MM.1S (cell line): ENCODE data around the gene TBC1D23.
"Not testable (repeated sequence)": the region's sequence is repeated elsewhere in the genome, so short reads cannot be mapped to it uniquely, and the experiment has no call there.

ENCODE experiments used
- DNase-seq: peaks from one replicate; pipeline ENCODE4 v3.0.0-alpha.2; 2015
- H2AFZ ChIP-seq: fragments of 300-600 bp; sonication (generic); 2 replicates; pipeline ENCODE4 v1.6.0; 2016; ENCODE audit warnings: antibody characterized with exemption, low read length
- H3F3A ChIP-seq: fragments of 300-600 bp; sonication (generic); 2 replicates; pipeline ENCODE4 v1.6.1; 2016; ENCODE audit warnings: mild to moderate bottlenecking, antibody characterized with exemption, low read length, moderate library complexity, mixed read lengths; ENCODE audit not compliant: insufficient read depth
- H3K27ac ChIP-seq: fragments of 300-600 bp; sonication (generic); 2 replicates; pipeline ENCODE4 v1.5.1; 2016; ENCODE audit warnings: mild to moderate bottlenecking, low read length
- H3K27me3 ChIP-seq: fragments of 300-600 bp; sonication (generic); replicated peaks from 2 replicates; pipeline ENCODE4 v1.6.0; 2016; ENCODE audit warnings: low read length; ENCODE audit not compliant: insufficient read depth
- H3K36me3 ChIP-seq: fragments of 300-600 bp; sonication (generic); replicated peaks from 2 replicates; pipeline ENCODE4 v1.6.1; 2016; ENCODE audit warnings: mild to moderate bottlenecking, low read length, mixed read lengths; ENCODE audit not compliant: insufficient read depth
- H3K4me1 ChIP-seq: fragments of 300-600 bp; sonication (generic); 2 replicates; pipeline ENCODE4 v1.6.1; 2016; ENCODE audit warnings: low read length, mixed read lengths
- H3K4me2 ChIP-seq: fragments of 300-600 bp; sonication (generic); 2 replicates; pipeline ENCODE4 v1.6.0; 2016; ENCODE audit warnings: low read depth, low read length
- H3K4me3 ChIP-seq: fragments of 300-600 bp; sonication (generic); 2 replicates; pipeline ENCODE4 v1.5.1; 2016; ENCODE audit warnings: low read length, mixed read lengths
- H3K79me2 ChIP-seq: fragments of 300-600 bp; sonication (generic); 2 replicates; pipeline ENCODE4 v1.6.1; 2016; ENCODE audit warnings: mixed run types, low read length, mixed read lengths
- H3K9ac ChIP-seq: fragments of 300-600 bp; sonication (generic); 2 replicates; pipeline ENCODE4 v1.6.1; 2016; ENCODE audit warnings: low read length, mixed read lengths
- H3K9me2 ChIP-seq: fragments of 300-600 bp; sonication (generic); replicated peaks from 2 replicates; pipeline ENCODE4 v1.6.1; 2016; ENCODE audit warnings: mild to moderate bottlenecking, low read length, mixed read lengths; ENCODE audit not compliant: insufficient read depth
- H3K9me3 ChIP-seq: fragments of 300-600 bp; sonication (generic); replicated peaks from 2 replicates; pipeline ENCODE4 v1.6.1; 2016; ENCODE audit warnings: mild to moderate bottlenecking, low read length, mixed read lengths; ENCODE audit not compliant: insufficient read depth
- H4K20me1 ChIP-seq: fragments of 300-600 bp; sonication (generic); 2 replicates; pipeline ENCODE4 v1.6.1; 2016; ENCODE audit warnings: mild to moderate bottlenecking, low read length, moderate library complexity, mixed read lengths; ENCODE audit not compliant: insufficient read depth
- EZH2 ChIP-seq: fragments of 300-600 bp; sonication (generic); optimal IDR thresholded peaks from 2 replicates; pipeline ENCODE3; 2017; ENCODE audit warnings: low read depth, mild to moderate bottlenecking, antibody characterized with exemption, low read length, mixed read lengths
- EZH2phosphoT487 ChIP-seq: fragments of 300-600 bp; sonication (generic); IDR thresholded peaks from 2 replicates; pipeline ENCODE4 v1.6.1; 2018; ENCODE audit warnings: antibody characterized with exemption, low read length
- TF ChIP-seq, protein P1 (sequence below): fragments of 300-600 bp; sonication (generic); IDR thresholded peaks from 2 replicates; pipeline ENCODE4 v1.5.1; 2016; ENCODE audit warnings: antibody characterized with exemption, low read length, mixed read lengths

Gene TBC1D23

GRCh38 chr3:100319951-100320350 lies 59.2 kb downstream of the TBC1D23 start:
- no peak for DNase-seq
- H3K4me3 ChIP-seq: no peak overlapping the region
- H3K9me2 ChIP-seq: no peaks in the 10 kb centered on the region
- no peak overlapping the region for H3K9ac ChIP-seq
- H3K79me2 ChIP-seq: no peaks in the 10 kb centered on the region
- TF ChIP-seq EZH2 (no peak), EZH2phosphoT487 (no peak)
- TF ChIP-seq, protein P1, sequence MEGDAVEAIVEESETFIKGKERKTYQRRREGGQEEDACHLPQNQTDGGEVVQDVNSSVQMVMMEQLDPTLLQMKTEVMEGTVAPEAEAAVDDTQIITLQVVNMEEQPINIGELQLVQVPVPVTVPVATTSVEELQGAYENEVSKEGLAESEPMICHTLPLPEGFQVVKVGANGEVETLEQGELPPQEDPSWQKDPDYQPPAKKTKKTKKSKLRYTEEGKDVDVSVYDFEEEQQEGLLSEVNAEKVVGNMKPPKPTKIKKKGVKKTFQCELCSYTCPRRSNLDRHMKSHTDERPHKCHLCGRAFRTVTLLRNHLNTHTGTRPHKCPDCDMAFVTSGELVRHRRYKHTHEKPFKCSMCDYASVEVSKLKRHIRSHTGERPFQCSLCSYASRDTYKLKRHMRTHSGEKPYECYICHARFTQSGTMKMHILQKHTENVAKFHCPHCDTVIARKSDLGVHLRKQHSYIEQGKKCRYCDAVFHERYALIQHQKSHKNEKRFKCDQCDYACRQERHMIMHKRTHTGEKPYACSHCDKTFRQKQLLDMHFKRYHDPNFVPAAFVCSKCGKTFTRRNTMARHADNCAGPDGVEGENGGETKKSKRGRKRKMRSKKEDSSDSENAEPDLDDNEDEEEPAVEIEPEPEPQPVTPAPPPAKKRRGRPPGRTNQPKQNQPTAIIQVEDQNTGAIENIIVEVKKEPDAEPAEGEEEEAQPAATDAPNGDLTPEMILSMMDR: no peak
- H3K27me3 ChIP-seq: no peaks in the 10 kb centered on the region
- no peaks in the 10 kb centered on the region for H4K20me1 ChIP-seq
- H3K27ac ChIP-seq: no peak overlapping the region
- H3K36me3 ChIP-seq: no peaks in the 10 kb centered on the region
- H3K4me1 ChIP-seq: peaks cover 7% of the 10 kb centered on the region; the same call in 1 of the 2 replicates
- H3K4me2 ChIP-seq: no peak overlapping the region
- no peaks in the 10 kb centered on the region for H3F3A ChIP-seq
- no peaks in the 10 kb centered on the region for H3K9me3 ChIP-seq
- no peak overlapping the region for H2AFZ ChIP-seq

DNA sequence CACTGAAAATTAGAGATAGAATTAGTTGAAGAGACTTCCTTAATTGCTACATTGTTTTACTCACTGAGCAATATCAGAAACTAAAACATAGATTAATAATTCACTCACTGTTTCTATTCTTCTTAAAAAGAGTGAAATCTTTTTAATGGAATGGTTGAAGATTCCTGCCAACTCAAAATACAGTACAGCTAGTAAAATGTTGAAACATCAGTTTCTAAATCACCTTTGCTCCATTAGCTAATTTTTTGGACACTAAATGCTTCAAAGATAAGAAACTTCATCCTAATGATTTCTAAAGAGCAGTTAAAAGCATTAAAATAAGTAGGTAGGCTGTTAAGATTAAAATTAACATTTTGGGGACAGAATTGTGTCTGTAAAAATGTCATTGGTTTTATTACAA lies 63.3 kb downstream of the TBC1D23 start:
- H3K4me2 ChIP-seq: no peak overlapping the region
- DNase-seq: no peak

DNA sequence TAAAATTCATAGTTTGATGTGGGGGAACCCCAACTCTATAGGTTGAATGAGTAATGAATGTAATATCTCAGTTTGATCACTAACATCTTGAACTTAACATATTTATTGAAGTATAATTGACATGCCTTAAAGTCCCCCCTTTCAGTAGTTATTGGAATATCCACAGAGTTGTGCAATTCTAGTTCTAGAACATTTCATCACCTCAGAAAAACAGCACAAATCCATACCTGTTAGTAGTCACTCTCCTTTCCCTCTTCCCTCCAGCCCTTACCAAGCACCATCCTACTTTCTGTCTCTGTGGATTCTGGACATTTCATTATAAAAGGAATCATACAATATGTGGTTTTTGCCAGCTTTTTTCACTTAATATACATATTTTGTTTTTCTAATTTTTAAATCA lies 65.0 kb downstream of the TBC1D23 start:
- Histone ChIP-seq H3K4me1 (no peaks in the 10 kb centered on the region), H3K4me3 (no peak overlapping the region), H4K20me1 (no peaks in the 10 kb centered on the region), H3K9me2 (no peaks in the 10 kb centered on the region), H3K4me2 (no peak overlapping the region), H3K36me3 (no peaks in the 10 kb centered on the region), H2AFZ (no peak overlapping the region), H3K27me3 (no peaks in the 10 kb centered on the region), H3K9me3 (no peaks in the 10 kb centered on the region), H3K27ac (no peak overlapping the region), H3K79me2 (no peaks in the 10 kb centered on the region), H3K9ac (no peak overlapping the region), H3F3A (no peaks in the 10 kb centered on the region)
- DNase-seq: no peak
- TF ChIP-seq, protein P1: no peak
- TF ChIP-seq EZH2 (no peak), EZH2phosphoT487 (no peak)

More for the DNA sequence above, 63.3 kb downstream of the TBC1D23 start:
- no peak for TF ChIP-seq EZH2
- no peak for TF ChIP-seq EZH2phosphoT487
- TF ChIP-seq, protein P1: no peak
- no peaks in the 10 kb centered on the region for H3K36me3 ChIP-seq
- no peaks in the 10 kb centered on the region for H4K20me1 ChIP-seq
- no peaks in the 10 kb centered on the region for H3K4me1 ChIP-seq
- H3K9ac ChIP-seq: no peak overlapping the region
- H3K9me2 ChIP-seq: no peaks in the 10 kb centered on the region
- no peaks in the 10 kb centered on the region for H3F3A ChIP-seq
- no peak overlapping the region for H3K4me3 ChIP-seq
- H3K27me3 ChIP-seq: no peaks in the 10 kb centered on the region
- no peak overlapping the region for H3K27ac ChIP-seq
- no peaks in the 10 kb centered on the region for H3K79me2 ChIP-seq
- no peaks in the 10 kb centered on the region for H3K9me3 ChIP-seq
- H2AFZ ChIP-seq: no peak overlapping the region

DNA sequence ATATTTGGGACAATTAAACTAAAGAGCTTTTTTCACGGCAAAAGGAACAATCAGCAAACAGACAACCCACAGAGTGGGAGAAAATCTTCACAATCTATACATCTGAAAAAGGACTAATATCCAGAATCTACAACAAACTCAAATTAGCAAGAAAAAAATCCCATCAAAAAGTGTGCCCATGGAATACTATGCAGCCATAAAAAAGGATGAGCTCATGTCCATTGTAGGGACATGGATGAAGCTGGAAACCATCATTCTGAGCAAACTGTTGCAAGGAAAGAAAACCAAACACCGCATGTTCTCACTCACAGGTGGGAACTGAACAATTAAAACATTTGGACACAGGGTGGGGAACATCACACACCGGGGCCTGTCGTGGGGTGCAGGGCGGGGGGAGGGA lies 66.6 kb downstream of the TBC1D23 start:
- H3K9ac ChIP-seq, H3K9me3 ChIP-seq, H4K20me1 ChIP-seq, H3K9me2 ChIP-seq, H3K36me3 ChIP-seq, H2AFZ ChIP-seq, H3K4me1 ChIP-seq, H3K27me3 ChIP-seq, H3K4me2 ChIP-seq, H3K27ac ChIP-seq, H3K4me3 ChIP-seq, H3F3A ChIP-seq, H3K79me2 ChIP-seq, DNase-seq: not testable (repeated sequence)
